ENCODE measurements around the gene IL36G.

DNA sequence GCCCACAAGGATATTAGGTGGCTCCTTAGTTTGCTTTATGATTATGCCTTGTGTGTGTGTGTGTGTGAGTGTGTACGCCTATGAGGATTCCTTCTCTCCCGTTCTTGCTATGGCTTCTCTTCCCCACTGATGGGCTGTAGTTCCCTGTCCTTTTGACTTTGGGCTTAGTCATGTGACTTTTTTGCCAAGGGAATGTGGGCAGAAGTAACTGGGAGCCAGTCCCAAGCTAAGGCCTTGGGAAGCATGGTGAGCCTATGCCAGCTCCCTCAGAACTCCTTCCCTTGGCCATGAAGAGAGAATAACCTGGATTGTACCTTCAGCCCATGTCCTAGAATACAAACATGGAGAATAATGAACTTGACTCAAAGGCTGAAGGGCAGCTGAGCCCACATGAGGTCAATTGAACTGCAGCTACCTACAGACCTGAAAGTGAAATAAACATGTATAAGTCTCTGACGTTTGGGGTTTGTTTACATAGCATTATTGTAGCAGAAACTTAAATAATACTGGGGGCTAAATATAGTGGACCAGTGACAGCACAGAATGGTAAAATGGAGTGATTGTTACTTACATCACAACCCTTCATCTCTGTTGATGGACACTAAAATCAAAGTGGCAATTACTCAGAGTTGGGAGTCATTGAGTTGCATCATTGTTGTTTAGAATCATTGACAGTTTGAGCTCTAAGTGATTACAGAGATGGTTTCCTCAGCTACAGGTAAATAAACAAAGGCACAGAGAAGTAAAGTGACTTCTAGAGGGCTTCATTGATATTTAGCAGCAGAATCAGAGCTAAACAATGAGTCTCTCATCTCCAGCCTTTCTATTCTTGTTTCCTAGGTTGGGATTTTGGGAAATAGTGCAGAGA, 15.3 kb upstream of the IL36G start:
- TF ChIP-seq EZH2phosphoT487 (IDR thresholded peaks at IDR 0.05; ENCODE audit: unreplicated experiment) (no peak), POLR2AphosphoS5 (IDR thresholded peaks at IDR 0.05; ENCODE audit: low read depth) (no peak), EZH2 (IDR thresholded peaks at IDR 0.05; ENCODE audit: low read depth, unreplicated experiment) (no peak)
- TF ChIP-seq, protein P1, sequence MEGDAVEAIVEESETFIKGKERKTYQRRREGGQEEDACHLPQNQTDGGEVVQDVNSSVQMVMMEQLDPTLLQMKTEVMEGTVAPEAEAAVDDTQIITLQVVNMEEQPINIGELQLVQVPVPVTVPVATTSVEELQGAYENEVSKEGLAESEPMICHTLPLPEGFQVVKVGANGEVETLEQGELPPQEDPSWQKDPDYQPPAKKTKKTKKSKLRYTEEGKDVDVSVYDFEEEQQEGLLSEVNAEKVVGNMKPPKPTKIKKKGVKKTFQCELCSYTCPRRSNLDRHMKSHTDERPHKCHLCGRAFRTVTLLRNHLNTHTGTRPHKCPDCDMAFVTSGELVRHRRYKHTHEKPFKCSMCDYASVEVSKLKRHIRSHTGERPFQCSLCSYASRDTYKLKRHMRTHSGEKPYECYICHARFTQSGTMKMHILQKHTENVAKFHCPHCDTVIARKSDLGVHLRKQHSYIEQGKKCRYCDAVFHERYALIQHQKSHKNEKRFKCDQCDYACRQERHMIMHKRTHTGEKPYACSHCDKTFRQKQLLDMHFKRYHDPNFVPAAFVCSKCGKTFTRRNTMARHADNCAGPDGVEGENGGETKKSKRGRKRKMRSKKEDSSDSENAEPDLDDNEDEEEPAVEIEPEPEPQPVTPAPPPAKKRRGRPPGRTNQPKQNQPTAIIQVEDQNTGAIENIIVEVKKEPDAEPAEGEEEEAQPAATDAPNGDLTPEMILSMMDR (conservative IDR thresholded peaks at IDR 0.05; ENCODE audit: low read depth in 2 of 2) = no peak

Data from GM23338 (cell line).